ENCODE measurements around the gene SNAI3. TPM values are rescaled to one million over a fixed set of nuclear protein-coding genes. Genes with fewer than 3 reads are reported as not detected.

Gene SNAI3
- total and polyA plus RNA-seq, 2 donors (not counting 1 experiment from before 2014, with no cell fraction given), result 6.5 to 8.8 TPM

DNA sequence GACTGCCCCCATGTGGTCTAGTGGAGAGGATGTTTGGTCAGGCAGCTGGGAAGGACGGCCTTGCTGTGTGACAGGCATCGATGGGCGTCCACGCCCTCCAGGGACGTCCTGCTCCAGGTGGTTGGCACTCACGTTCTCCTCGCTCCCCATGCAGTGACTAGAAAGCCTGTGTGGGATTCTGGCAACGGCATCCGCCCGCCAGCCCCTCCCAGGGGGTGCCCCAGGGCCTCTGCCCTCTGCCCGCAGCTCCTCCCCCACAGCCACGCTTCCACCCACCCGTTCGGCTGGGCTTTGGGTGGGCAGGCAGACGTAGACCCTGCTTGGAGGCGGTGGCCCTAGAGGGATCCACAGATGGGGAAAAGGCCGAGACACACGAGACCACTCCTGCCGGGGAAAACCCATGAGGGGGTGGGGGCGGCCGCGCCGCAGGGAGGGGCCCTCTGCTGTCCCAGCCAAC lies 52.6 kb downstream of the SNAI3 start:
- POLR2A ChIA-PET, result interaction anchor here (0.7 to 2.0 kb wide), 6 partner anchors 14 to 224 kb away, joined by 4 to 15 read pairs (median 7); partner anchors contain the start of gene CYBA

DNA sequence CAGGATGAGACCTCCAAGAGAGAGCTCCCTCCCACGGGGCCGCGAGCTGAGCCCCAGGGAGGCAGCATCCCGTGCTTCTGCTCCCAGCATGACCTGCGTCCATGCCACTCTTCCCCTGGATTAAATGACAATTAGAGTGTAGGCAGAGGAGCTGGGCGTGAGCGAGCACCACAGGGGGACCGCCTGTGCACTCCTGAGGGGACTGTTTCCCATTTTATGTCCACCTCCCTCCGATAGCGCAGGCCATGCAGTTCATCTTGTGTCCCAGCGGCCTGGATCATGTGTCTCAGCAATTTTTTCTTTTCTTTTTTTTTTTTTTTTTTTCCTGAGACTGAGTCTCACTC lies 53.7 kb downstream of the SNAI3 start:
- Mint-ChIP-seq H3K27ac (no peak overlapping the region), H3K9me3 (ENCODE audit: insufficient read depth) (no peaks in the 10 kb centered on the region), H3K4me1 (peaks cover 34% of the 10 kb centered on the region), H3K4me3 (no peak overlapping the region), H3K27me3 (no peaks in the 10 kb centered on the region)
- Histone ChIP-seq H3K9me3 (ENCODE audit: control extremely low read depth in 1 of 3, control insufficient read depth in 2 of 3, insufficient read depth in 1 of 3, low read length in 2 of 3) (peaks cover 0 to 7% (median 0%) of the 10 kb centered on the region in 3 donors), H3K4me2 (replicated peaks; ENCODE audit: low read depth, low read length, poor library complexity, severe bottlenecking) (no peak overlapping the region), H3K79me2 (ENCODE audit: control insufficient read depth, insufficient read depth, low read length) (no peaks in the 10 kb centered on the region), H3K4me1 (ENCODE audit: control insufficient read depth in 2 of 2, insufficient read depth in 2 of 2, low read length in 2 of 2) (peaks cover 25 to 45% of the 10 kb centered on the region in 2 donors), H3K36me3 (replicated peaks in 1 of 2; ENCODE audit: control extremely low read depth in 1 of 2, control insufficient read depth in 1 of 2, extremely low read depth in 1 of 2, insufficient read depth in 2 of 2, low read length in 1 of 2) (peaks cover 0 to 40% of the 10 kb centered on the region in 2 experiments), H2AFZ (ENCODE audit: insufficient read depth, low read depth, low read length, poor library complexity, severe bottlenecking) (no peak overlapping the region), H3K9ac (ENCODE audit: low read length) (no peak overlapping the region), H3K4me3 (ENCODE audit: control extremely low read depth in 1 of 5, extremely low read depth in 1 of 5, insufficient read depth in 1 of 5, low read depth in 2 of 5, low read length in 4 of 5) (no peak overlapping the region), H3K27ac (ENCODE audit: low read length in 2 of 2) (no peak overlapping the region), H4K20me1 (ENCODE audit: control insufficient read depth, insufficient read depth, low read length, poor library complexity, severe bottlenecking) (peaks cover 15% of the 10 kb centered on the region), H3K27me3 (replicated peaks in 1 of 4; ENCODE audit: control extremely low read depth in 1 of 4, control insufficient read depth in 3 of 4, insufficient read depth in 4 of 4, low read length in 3 of 4) (no peaks in the 10 kb centered on the region)
- POLR2A ChIA-PET, result interaction anchor here (0.5 to 2.0 kb wide), 6 partner anchors 12 to 111 kb away, joined by 3 to 15 read pairs (median 4); partner anchors contain the start of gene CYBA
- 100% methylated on average over 7 of the region's 11 CpGs for WGBS (ENCODE audit: insufficient coverage)
- TF ChIP-seq EZH2 (IDR thresholded peaks at IDR 0.05; ENCODE audit: borderline replicate concordance, insufficient read depth, low read depth, low read length, poor library complexity, severe bottlenecking), result no peak
- TF ChIP-seq, protein P1, sequence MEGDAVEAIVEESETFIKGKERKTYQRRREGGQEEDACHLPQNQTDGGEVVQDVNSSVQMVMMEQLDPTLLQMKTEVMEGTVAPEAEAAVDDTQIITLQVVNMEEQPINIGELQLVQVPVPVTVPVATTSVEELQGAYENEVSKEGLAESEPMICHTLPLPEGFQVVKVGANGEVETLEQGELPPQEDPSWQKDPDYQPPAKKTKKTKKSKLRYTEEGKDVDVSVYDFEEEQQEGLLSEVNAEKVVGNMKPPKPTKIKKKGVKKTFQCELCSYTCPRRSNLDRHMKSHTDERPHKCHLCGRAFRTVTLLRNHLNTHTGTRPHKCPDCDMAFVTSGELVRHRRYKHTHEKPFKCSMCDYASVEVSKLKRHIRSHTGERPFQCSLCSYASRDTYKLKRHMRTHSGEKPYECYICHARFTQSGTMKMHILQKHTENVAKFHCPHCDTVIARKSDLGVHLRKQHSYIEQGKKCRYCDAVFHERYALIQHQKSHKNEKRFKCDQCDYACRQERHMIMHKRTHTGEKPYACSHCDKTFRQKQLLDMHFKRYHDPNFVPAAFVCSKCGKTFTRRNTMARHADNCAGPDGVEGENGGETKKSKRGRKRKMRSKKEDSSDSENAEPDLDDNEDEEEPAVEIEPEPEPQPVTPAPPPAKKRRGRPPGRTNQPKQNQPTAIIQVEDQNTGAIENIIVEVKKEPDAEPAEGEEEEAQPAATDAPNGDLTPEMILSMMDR (IDR thresholded peaks at IDR 0.05), result no peak
- DNase-seq (no peak), ATAC-seq (ENCODE audit: low read depth) (no peak)
- CTCF ChIA-PET, result interaction anchor here (0.7 to 2.5 kb wide), 7 partner anchors 18 to 927 kb away, joined by 3 to 14 read pairs (median 7); partner anchors contain the start of genes CYBA and ZC3H18
- intact Hi-C loops (cut with micrococcal nuclease), result loop anchor here (5.0 to 10.0 kb wide), 2 partner anchors 152 to 180 kb away; partner anchors contain the start of genes PIEZO1 and ZFPM1

More for the DNA sequence above, 52.6 kb downstream of the SNAI3 start:
- Histone ChIP-seq H3K36me3 (replicated peaks in 1 of 2; ENCODE audit: control extremely low read depth in 1 of 2, control insufficient read depth in 1 of 2, extremely low read depth in 1 of 2, insufficient read depth in 2 of 2, low read length in 1 of 2) (peaks cover 0 to 29% of the 10 kb centered on the region in 2 experiments), H3K9ac (ENCODE audit: low read length) (peak overlapping the region; percentile 67), H3K4me2 (replicated peaks; ENCODE audit: low read depth, low read length, poor library complexity, severe bottlenecking) (peak overlapping the region; percentile 95), H3K4me3 (ENCODE audit: control extremely low read depth in 1 of 5, extremely low read depth in 1 of 5, insufficient read depth in 1 of 5, low read depth in 2 of 5, low read length in 4 of 5) (peak overlapping the region in 4 of 5 experiments; percentile 62 to 78 (median 68)), H2AFZ (ENCODE audit: insufficient read depth, low read depth, low read length, poor library complexity, severe bottlenecking) (peak overlapping the region; percentile 61), H3K27me3 (replicated peaks in 1 of 4; ENCODE audit: control extremely low read depth in 1 of 4, control insufficient read depth in 3 of 4, insufficient read depth in 4 of 4, low read length in 3 of 4) (peaks cover 0 to 6% (median 0%) of the 10 kb centered on the region in 4 experiments), H3K27ac (ENCODE audit: low read length in 2 of 2) (peak overlapping the region; percentile 81 to 87), H3K79me2 (ENCODE audit: control insufficient read depth, insufficient read depth, low read length) (peaks cover under 1% of the 10 kb centered on the region), H3K9me3 (ENCODE audit: control extremely low read depth in 1 of 3, control insufficient read depth in 2 of 3, insufficient read depth in 1 of 3, low read length in 2 of 3) (peaks cover 0 to 18% (median 0%) of the 10 kb centered on the region in 3 donors), H3K4me1 (ENCODE audit: control insufficient read depth in 2 of 2, insufficient read depth in 2 of 2, low read length in 2 of 2) (peaks cover 37 to 56% of the 10 kb centered on the region in 2 donors), H4K20me1 (ENCODE audit: control insufficient read depth, insufficient read depth, low read length, poor library complexity, severe bottlenecking) (peaks cover 22% of the 10 kb centered on the region)
- Mint-ChIP-seq H3K9me3 (ENCODE audit: insufficient read depth) (no peaks in the 10 kb centered on the region), H3K4me3 (peak overlapping the region; percentile 85), H3K27ac (peak overlapping the region; percentile 92), H3K27me3 (no peaks in the 10 kb centered on the region), H3K4me1 (peaks cover 45% of the 10 kb centered on the region)
- intact Hi-C loops (cut with micrococcal nuclease), result loop anchor here (1.0 to 10.0 kb wide), 8 partner anchors 18 to 181 kb away; partner anchors contain the start of genes CYBA, MVD, PIEZO1 and SNAI3
- ATAC-seq (ENCODE audit: low read depth), result no peak
- WGBS (ENCODE audit: insufficient coverage), result 2% methylated on average over 21 of the region's 23 CpGs
- CTCF ChIA-PET, result interaction anchor here (0.6 to 2.5 kb wide), 12 partner anchors 11 to 341 kb away, joined by 3 to 14 read pairs (median 4); partner anchors contain the start of gene ZC3H18
- no peak for DNase-seq
- TF ChIP-seq, protein P1 (IDR thresholded peaks at IDR 0.05), result no peak
- no peak for TF ChIP-seq EZH2 (IDR thresholded peaks at IDR 0.05; ENCODE audit: borderline replicate concordance, insufficient read depth, low read depth, low read length, poor library complexity, severe bottlenecking)

All from B cell (primary cell).